Bladder microvascular endothelial cell (primary cell): ENCODE measurements around the gene OR6B1. TPM values are rescaled to one million over a fixed set of nuclear protein-coding genes. Genes with fewer than 3 reads are reported as not detected.

Experiments
- total RNA-seq: library from RNA; depleted of rRNA; stranded (reverse); fragments of >200 nt; gene quantifications from 2 replicates; pipeline ENCODE4 v1.2.3, GENCODE V29; 2014

Gene OR6B1
- total RNA-seq: not detected in 2 replicates

DNA sequence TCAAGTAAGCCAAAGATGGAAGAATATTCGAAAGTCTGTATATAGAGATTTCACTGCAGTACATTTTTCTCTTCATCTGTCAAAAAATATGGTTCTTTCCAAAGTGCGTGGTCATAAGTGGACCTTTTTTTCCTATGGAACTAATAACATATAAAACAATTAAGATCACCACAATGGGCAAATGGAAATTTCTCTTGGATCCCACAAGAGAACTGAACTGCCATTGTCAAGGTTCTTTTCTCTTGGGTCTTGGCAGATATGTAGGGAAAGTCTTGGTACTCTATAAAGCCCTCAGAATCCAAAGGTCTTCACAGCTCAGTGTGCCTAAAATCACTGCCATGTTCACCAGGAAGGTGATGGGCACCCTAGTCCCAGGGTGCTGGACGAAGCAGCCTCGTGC, at the start of gene OR6B1:
TSS of gene OR6B1 (plus strand) at position 301 of the 400 bp plus-strand sequence. CDS start 3,677 bp downstream, outside the sequence.

GRCh38 chr7:143954544-143954943, 45.6 kb upstream of the OR6B1 start, which contains the start of gene OR2F1:
Gene OR2F1 (plus strand): TSS chr7:143954844. CDS start chr7:143959971, 5,127 bp downstream.

DNA sequence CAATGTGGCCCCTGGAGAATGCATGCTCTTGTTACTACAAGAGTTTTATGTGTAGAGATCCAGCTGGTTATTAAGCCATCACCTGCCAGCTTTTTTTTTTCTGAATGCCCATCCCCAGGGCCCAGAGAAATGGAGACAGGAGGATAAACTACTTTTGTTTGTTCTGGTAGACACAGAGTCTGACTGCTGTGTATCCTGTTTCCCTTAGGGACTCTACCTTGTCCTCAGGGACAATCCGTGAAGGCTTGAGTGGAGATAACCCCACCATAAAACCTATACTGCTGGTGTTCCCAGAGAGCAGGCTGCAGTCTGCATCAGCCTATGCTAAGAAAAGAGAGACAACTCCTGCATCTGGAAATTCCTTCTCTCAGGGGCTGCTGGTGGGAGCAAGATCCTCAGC, 48.5 kb downstream of the OR6B1 start, which contains the start of gene OR2A5:
TSS of gene OR2A5 (plus strand) at position 301 of the 400 bp plus-strand sequence. CDS start 1,454 bp downstream, outside the sequence.

Other genes starting within 250 kb of the OR6B1 start
- 0.32 and 1.5 TPM in 2 replicates for gene CTAGE6, start 242.6 kb upstream of the OR6B1 start, total RNA-seq
- gene TCAF1, start 98.1 kb upstream of the OR6B1 start, total RNA-seq: 20.1 and 53.7 TPM in 2 replicates
- not detected in 2 replicates for gene OR2F2, start 65.1 kb upstream of the OR6B1 start, total RNA-seq
- gene OR2F1, start 45.5 kb upstream of the OR6B1 start, total RNA-seq: under 0.01 TPM in 1 of 2 replicates, not detected in the other
- gene OR2A5, start 48.6 kb downstream of the OR6B1 start, total RNA-seq: not detected in 2 replicates
- gene OR2A25, start 69.5 kb downstream of the OR6B1 start, total RNA-seq: not detected in 2 replicates
- not detected in 2 replicates for gene OR2A12, start 86.0 kb downstream of the OR6B1 start, total RNA-seq
- gene OR2A2, start 109.3 kb downstream of the OR6B1 start, total RNA-seq: not detected in 2 replicates
- not detected in 2 replicates for gene OR2A14, start 122.9 kb downstream of the OR6B1 start, total RNA-seq
- not detected in 2 replicates for gene CTAGE4, start 183.1 kb downstream of the OR6B1 start, total RNA-seq
- 0.06 and 0.32 TPM in 2 replicates for gene ARHGEF35, start 195.5 kb downstream of the OR6B1 start, total RNA-seq
- gene OR2A42, start 239.3 kb downstream of the OR6B1 start, total RNA-seq: not detected in 2 replicates